Kidney (tissue), 14 donors: ENCODE data around the gene MED27. TPM values are rescaled to one million over a fixed set of nuclear protein-coding genes. Genes with fewer than 3 reads are reported as not detected.

Source experiments
- DNase-seq, 5 donors: peaks; one replicate each; pipeline ENCODE4 v3.0.0-alpha.2; 2013 to 2020
- FAIRE-seq: peaks from 2 replicates; lab custom pipeline; 2012; peaks lifted over from hg19 to GRCh38; lab: Jason Lieb, UNC
- H3K27ac ChIP-seq, 2 donors: one replicate each; pipeline ENCODE4 v1.7.0; 2013; ENCODE audit warnings: low read depth in 2 of 2, low read length in 2 of 2, inconsistent platforms in 1 of 2
- H3K27me3 ChIP-seq: one replicate; pipeline ENCODE4 v1.7.1; 2013; ENCODE audit warnings: low read length, inconsistent platforms; ENCODE audit not compliant: control insufficient read depth, insufficient read depth
- H3K36me3 ChIP-seq, 3 donors: one replicate each; pipeline versions ENCODE4 v1.7.0 to v1.7.1; 2013; ENCODE audit warnings: low read length in 3 of 3, control low read depth in 1 of 3, inconsistent platforms in 1 of 3; ENCODE audit not compliant: insufficient read depth in 3 of 3, control insufficient read depth in 2 of 3
- H3K4me1 ChIP-seq, 3 donors: one replicate each; pipeline versions ENCODE4 v1.7.0 to v1.7.1; 2013; ENCODE audit warnings: low read length in 3 of 3, inconsistent platforms in 1 of 3, low read depth in 1 of 3; ENCODE audit not compliant: control insufficient read depth in 2 of 3, insufficient read depth in 2 of 3
- H3K4me3 ChIP-seq, 3 donors: one replicate each; pipeline versions ENCODE4 v1.7.0 to v1.8.1; 2013; ENCODE audit warnings: low read length in 3 of 3, control low read depth in 1 of 3, inconsistent platforms in 1 of 3
- H3K9ac ChIP-seq, 3 donors: one replicate each; pipeline versions ENCODE4 v1.7.0 to v1.7.1; 2013; ENCODE audit warnings: low read length in 3 of 3, control low read depth in 1 of 3, inconsistent platforms in 1 of 3
- H3K9me3 ChIP-seq, 3 donors: one replicate each; pipeline versions ENCODE4 v1.7.0 to v1.7.1; 2013; ENCODE audit warnings: low read length in 3 of 3, control low read depth in 1 of 3, inconsistent platforms in 1 of 3; ENCODE audit not compliant: control insufficient read depth in 2 of 3, insufficient read depth in 1 of 3
- intact Hi-C: fragments of 100-400 bp; cut with DNase I; formaldehyde crosslinking; loops from one replicate; pipeline ENCODE4 v1.11.1; 2022
- polyA plus RNA-seq: library from polyadenylated mRNA; stranded (reverse); fragments of 350-450 nt; fragmentation: Illumina TruSeq; extraction: RNeasy Lipid Tissue Mini Kit (QIAGEN cat#74804); gene quantifications from one replicate; pipeline ENCODE4 v1.2.3, GENCODE V29; 2014; ENCODE audit warnings: low read depth, low replicate concordance; ENCODE audit not compliant: insufficient read depth
- total RNA-seq: library from RNA; stranded (reverse); fragmentation: NEBNext Ultra II Directional; extraction: Animal tissue kit (Norgen Biotek cat#: 25700); gene quantifications from one replicate; pipeline ENCODE4 v1.2.1, GENCODE V29; 2021
- TF ChIP-seq, protein P1 (sequence below): IDR thresholded peaks from 3 replicates; pipeline ENCODE4 v1.5.1; 2012; ENCODE audit warnings: mild to moderate bottlenecking, moderate library complexity, borderline replicate concordance; ENCODE audit not compliant: insufficient read depth; ENCODE audit errors: extremely low read depth
- donor health status: control.
- donor health status: control.
- donor health status: control.
- donor health status: control.
- donor health status: control.
- donor health status: DM: yes; HTN: yes; CAD: no.
- donor health status: Normal renal cell carcinoma (clear cell type).

Gene MED27
- total and polyA plus RNA-seq, 2 donors from 2014 or later, result 15.9 to 23.1 TPM

DNA sequence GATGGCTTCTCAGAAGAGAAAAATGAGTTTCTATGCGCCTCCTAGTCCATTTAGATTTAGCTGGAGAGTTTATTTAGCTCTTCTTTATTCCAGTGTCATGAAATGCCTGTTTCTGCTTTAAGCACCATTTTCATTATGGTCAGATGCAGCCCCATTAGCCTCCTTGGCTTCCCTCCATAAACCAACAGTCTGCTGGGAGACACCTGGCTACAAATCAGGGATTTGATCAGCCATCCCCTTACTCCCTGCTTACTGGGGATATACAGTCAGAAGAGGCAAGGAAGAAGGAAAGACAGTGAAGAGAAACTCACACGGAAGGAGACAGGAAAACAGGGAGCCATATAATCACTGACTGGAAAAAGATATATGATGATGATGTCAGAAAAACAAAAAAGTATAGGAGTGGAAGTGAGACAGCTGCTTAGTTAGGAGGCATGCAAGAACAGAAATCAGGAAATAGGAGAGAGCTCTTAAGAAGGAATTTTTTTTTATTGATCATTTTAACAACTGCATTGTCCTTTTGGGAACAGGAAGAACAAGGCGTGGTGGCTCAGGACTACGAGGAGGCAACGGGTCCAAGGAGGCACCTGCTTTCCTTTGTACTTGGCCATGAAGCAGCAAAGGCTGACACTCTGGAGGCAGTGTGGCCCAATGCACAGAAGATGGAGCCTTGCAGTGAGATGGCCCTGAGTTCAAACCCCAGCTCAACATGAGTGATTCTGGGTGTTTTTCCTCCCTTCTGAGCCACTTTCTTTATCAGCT, 56.1 kb downstream of the MED27 start:
- TF ChIP-seq, protein P1, sequence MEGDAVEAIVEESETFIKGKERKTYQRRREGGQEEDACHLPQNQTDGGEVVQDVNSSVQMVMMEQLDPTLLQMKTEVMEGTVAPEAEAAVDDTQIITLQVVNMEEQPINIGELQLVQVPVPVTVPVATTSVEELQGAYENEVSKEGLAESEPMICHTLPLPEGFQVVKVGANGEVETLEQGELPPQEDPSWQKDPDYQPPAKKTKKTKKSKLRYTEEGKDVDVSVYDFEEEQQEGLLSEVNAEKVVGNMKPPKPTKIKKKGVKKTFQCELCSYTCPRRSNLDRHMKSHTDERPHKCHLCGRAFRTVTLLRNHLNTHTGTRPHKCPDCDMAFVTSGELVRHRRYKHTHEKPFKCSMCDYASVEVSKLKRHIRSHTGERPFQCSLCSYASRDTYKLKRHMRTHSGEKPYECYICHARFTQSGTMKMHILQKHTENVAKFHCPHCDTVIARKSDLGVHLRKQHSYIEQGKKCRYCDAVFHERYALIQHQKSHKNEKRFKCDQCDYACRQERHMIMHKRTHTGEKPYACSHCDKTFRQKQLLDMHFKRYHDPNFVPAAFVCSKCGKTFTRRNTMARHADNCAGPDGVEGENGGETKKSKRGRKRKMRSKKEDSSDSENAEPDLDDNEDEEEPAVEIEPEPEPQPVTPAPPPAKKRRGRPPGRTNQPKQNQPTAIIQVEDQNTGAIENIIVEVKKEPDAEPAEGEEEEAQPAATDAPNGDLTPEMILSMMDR, result no peak
- Histone ChIP-seq H3K4me3 (no peak overlapping the region), H3K36me3 (no peaks in the 10 kb centered on the region), H3K9me3 (no peaks in the 10 kb centered on the region), H3K9ac (no peak overlapping the region), H3K4me1 (peaks cover 0 to 7% (median 0%) of the 10 kb centered on the region in 3 donors), H3K27ac (no peak overlapping the region), H3K27me3 (no peaks in the 10 kb centered on the region)
- intact Hi-C loops, result no loop called here
- peak in 3 of 5 donors; percentile 35 to 67 (median 66) for DNase-seq
- FAIRE-seq, result no peak

DNA sequence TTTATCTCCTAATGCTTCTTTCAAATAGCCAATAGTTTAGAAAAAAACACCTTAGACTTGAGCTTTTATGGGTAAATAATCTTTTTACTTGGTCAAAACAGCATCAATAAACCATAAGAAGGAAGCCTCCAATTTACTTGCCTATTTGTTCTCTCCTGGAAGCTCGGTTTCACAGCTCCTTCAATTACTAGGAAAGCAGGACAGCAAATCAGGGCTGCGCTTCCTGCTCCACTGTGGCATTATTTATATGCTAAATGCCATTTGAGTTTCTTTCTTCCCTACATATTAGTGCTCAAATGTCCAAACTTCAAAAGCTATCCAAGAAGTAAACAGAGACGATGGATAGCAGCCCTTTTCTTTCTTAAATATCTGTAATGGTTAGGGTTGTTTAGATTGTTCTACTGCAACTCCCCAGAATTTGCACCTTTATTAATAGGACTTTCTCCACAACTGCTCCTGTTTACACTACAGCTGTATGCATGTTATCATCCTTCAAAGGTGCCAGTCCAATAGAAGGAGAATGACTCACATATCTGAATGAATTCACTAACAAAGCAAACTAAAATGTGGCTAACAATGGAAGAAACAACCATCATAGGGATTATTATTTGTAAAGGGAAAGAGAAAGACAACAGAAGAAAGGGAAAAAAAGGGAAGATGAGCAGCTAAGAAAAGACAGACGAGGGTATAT, 58.7 kb downstream of the MED27 start:
- TF ChIP-seq, protein P1, result no peak
- Histone ChIP-seq H3K36me3 (no peaks in the 10 kb centered on the region), H3K9ac (no peak overlapping the region), H3K27ac (no peak overlapping the region), H3K9me3 (no peaks in the 10 kb centered on the region), H3K4me1 (peaks cover 0 to 7% (median 0%) of the 10 kb centered on the region in 3 donors), H3K27me3 (no peaks in the 10 kb centered on the region), H3K4me3 (no peak overlapping the region)
- intact Hi-C loops, result no loop called here
- DNase-seq, result peak in 3 of 5 donors; percentile 38 to 58 (median 57)
- FAIRE-seq, result no peak

DNA sequence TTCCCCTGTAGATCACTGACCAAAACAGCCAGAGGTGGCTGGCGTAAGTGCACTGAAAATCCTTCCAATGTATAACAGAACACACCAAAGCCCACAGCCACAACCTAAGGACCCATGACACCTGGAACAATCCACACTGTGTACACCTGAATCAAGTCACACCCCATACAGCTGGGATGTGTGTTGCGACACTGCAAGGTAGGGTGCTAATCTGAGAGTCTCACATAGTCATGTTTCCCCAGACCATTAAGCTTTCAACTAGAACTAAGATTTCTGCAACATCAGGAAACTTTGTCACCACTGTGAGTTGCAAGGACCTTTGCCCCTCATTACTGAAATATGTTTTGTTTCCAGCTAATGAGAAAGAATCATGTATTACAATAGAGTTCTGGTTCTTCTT, 59.4 kb downstream of the MED27 start:
- H3K9ac ChIP-seq, result no peak overlapping the region
- TF ChIP-seq, protein P1, result no peak
- H3K27ac ChIP-seq, result no peak overlapping the region
- no peaks in the 10 kb centered on the region for H3K9me3 ChIP-seq
- intact Hi-C loops, result no loop called here
- H3K36me3 ChIP-seq, result no peaks in the 10 kb centered on the region
- peaks cover 0 to 7% (median 0%) of the 10 kb centered on the region in 3 donors for H3K4me1 ChIP-seq
- FAIRE-seq, result no peak
- H3K27me3 ChIP-seq, result no peaks in the 10 kb centered on the region
- H3K4me3 ChIP-seq, result no peak overlapping the region
- peak in 1 of 5 donors; percentile 18 for DNase-seq
